HG03280 (cell line): ENCODE results near the gene TMEM9.
A peak's percentile ranks its signal among the peaks of the same experiment; 100 is the strongest.
"Not testable (repeated sequence)": the region's sequence is repeated elsewhere in the genome, so short reads cannot be mapped to it uniquely, and the experiment has no call there.

ENCODE experiments used
- ATAC-seq: cut with Tn5 transposase; IDR thresholded peaks from one replicate; pipeline ENCODE4 v1.9.1; 2021; ENCODE audit warnings: mild to moderate bottlenecking, moderate library complexity; ENCODE audit not compliant: unreplicated experiment

The TMEM9 gene

GRCh38 chr1:201175820-201176500 is 21.7 kb upstream of the TMEM9 start:
- no peak for ATAC-seq

GRCh38 chr1:201173736-201174135 is 19.5 kb upstream of the TMEM9 start:
- ATAC-seq: no peak

GRCh38 chr1:201172999-201173610 is 18.8 kb upstream of the TMEM9 start:
- no peak for ATAC-seq

GRCh38 chr1:201172326-201172725 is 18.1 kb upstream of the TMEM9 start:
- no peak for ATAC-seq

- peak; percentile 36 for ATAC-seq
Observed at GRCh38 chr1:201171063-201172036, 17.1 kb upstream of the TMEM9 start.

GRCh38 chr1:201170533-201171062 is 16.3 kb upstream of the TMEM9 start:
- ATAC-seq: peak; percentile 98

- ATAC-seq: no peak
Observed at GRCh38 chr1:201169971-201170532, 15.8 kb upstream of the TMEM9 start.

- no peak for ATAC-seq
Observed at GRCh38 chr1:201169203-201169602, 14.9 kb upstream of the TMEM9 start.

- ATAC-seq: no peak
Observed at GRCh38 chr1:201167041-201167991, 13.0 kb upstream of the TMEM9 start.

- no peak for ATAC-seq
Observed at GRCh38 chr1:201164645-201165044, 10.4 kb upstream of the TMEM9 start.

GRCh38 chr1:201163707-201164106 is 9.4 kb upstream of the TMEM9 start:
- no peak for ATAC-seq

- ATAC-seq: not testable (repeated sequence)
Observed at GRCh38 chr1:201163036-201163435, 8.8 kb upstream of the TMEM9 start.

GRCh38 chr1:201157949-201158348 is 3.7 kb upstream of the TMEM9 start:
- no peak for ATAC-seq

- no peak for ATAC-seq
Observed at GRCh38 chr1:201156819-201157218, 2.5 kb upstream of the TMEM9 start.

GRCh38 chr1:201156346-201156745 is 2.1 kb upstream of the TMEM9 start:
- ATAC-seq: no peak

- ATAC-seq: no peak
Observed at GRCh38 chr1:201155354-201155753, 1.1 kb upstream of the TMEM9 start.

GRCh38 chr1:201153474-201154388 is 543 bp downstream of the TMEM9 start:
- peak; percentile 64 for ATAC-seq

GRCh38 chr1:201149400-201149799 is 4.9 kb downstream of the TMEM9 start:
- ATAC-seq: no peak
